NCI-H345 treated with DMSO at 0.1 percent for 48 hours (cell line): Measurements from ENCODE around the gene MAFB.

Experiments
- DNase-seq: peaks from one replicate; lab custom pipeline; 2025; ENCODE audit not compliant: unreplicated experiment; lab: John Stamatoyannopoulos, UW

MAFB gene

GRCh38 chr20:40682104-40682981, 6.7 kb downstream of the MAFB start:
- no peak for DNase-seq

- no peak for DNase-seq
These were observed 7.4 kb downstream of the MAFB start for GRCh38 chr20:40681684-40682083.

DNA sequence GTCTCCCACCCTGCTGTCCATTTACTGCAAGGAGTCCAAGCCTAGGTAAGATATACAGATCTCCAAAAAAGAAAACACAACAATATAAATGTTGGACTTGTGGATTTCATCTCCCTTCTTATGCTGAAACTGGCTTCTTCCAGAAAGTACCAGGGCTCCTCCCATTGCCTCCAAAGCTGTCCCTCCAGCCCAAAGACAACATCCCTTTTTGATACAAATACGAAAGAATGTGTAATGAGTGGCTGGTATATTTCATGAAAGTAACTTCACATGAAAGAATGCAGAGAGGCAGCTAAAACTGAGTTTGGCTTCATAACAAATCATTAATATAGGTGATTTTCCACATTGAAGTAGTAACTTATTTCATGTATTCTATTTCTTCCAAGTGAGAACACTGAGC, 7.9 kb downstream of the MAFB start:
- no peak for DNase-seq

DNA sequence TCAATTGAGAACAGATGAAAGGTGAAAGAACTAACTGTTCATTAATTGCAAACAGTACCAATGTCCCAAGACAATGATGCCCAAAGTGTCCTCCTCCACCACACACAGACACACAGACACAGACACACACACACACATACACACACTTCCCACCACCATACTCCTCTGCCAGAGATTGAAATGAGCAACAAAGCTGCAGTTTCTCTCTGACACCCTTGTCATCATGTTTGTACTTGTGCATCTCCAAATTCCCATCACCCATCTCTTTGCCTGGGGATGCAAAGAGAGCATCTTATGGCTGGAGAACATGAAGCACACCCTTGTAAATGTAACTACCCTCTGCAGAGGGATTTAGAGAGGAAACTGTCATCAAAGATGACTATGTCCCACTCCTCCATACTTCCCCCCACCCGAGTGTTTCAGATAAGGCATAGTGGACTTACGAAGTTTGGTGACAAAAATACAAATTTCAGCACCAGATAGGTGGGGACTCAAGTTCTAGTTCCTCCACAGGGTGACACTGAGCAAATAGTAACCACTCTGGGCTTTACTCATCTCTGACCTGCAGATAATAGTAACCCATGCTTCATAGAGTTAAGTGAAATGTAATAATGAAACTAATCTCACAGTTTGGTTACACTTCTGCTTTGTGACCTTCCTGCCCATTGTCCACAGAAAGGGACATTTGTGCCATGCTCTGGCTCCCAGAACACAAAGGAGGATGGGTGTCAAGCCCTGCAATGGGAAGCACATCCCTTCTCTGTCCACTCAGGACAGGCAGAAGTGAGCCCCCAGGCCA, 8.7 kb downstream of the MAFB start:
- no peak for DNase-seq

GRCh38 chr20:40679184-40679583, 9.9 kb downstream of the MAFB start:
- no peak for DNase-seq

GRCh38 chr20:40678286-40678875, 10.7 kb downstream of the MAFB start:
- DNase-seq = no peak

DNA sequence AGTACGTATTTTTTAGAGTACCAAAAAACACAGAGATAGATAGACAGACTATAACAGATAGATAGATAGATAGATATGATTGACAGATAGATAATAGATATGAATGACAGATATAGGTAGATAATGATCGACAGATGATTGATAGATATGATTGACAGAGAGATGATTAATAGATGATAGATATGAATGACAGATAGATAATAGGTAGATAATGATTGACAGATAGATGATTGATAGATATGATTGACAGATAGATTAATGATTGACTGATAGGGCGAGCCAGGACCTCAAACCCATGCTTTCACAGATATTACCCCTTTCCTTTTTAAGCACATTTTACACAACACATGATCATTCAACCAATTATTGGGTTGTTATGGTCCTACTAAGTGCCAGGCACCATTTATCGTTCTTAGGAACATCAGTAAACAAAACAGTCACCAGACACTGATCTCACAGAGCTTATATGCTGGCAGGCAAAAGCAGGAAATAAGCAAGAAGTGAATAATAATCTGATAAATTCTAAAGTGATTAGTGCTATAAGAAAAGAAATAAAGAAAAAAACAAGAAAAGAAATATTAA, 11.6 kb downstream of the MAFB start:
- no peak for DNase-seq

DNA sequence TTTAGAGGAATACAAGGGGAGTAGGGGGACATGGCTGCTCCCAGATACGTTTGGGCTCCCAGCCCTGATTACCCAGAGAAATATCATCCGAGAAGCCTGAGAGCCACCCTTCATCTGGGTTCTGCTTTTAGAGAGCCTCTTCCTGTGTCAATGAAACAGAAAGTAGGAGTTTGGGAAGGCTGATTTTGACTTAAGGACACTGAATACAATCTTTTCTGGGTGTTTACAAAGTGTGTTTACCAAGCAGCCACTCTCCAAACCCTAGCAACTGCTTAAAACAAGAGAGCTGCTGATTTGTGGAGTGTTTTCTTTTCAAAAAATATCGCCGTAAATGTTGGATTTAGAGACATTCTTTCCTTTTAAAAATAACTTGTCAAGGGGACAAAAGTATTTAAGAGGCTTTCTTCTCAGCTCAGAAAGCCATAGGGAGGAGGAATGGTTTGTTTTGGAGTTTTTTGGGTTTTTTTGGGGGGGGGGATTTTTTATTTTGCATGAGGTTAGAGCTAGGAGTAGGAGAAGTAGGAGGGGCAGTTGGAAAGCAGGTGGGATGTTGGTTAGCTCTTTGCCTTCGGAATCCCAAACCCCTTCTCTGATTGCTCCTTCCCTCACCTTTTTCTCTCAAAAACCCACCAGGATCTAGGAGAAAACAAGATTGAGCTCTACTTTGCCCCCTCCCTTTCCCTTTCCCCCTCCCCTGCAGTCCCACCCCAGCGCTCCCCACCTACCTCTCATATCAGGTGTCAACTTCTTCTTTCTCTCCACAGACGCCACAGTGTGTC, 12.4 kb downstream of the MAFB start:
- no peak for DNase-seq

- no peak for DNase-seq
These were observed 13.3 kb downstream of the MAFB start for GRCh38 chr20:40675599-40676221.

DNA sequence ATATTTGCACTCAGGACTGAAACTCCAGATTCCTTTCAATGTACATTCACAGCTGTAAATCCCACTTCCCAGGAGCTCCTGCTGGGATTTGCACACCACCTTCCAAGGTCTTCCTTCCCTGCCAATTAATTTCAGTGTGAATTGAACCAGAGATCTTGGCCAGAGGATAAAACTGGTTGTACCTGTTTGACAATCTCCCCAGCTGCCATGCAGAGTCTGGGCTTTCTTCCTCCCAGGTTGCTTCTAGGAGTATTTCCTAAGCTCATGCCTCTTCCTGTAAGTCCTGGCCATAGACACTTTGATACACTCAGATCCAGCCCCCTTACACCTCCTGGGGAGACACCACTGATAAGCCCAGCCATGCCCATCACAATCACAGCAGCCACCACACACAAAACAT, 15.6 kb downstream of the MAFB start:
- no peak for DNase-seq

DNA sequence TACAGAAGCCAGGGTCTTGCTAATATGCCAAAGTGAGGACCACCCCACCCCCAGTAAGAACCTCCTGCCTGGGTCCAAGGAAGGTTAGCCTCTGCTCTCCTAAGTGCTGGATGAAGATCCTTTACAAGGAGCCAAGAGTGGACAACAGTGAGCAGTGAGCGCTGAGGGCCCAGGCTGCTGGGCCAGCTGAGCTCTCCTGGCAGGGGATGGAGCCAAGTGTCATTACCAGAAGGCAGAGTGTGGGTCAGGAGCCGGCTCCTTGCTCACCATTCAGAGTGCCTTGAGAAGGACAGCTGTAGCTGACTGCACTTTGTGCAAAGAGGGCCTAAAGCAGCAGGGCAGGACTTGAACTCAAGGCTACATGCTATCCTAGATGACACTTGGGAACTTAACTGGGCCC, 16.9 kb downstream of the MAFB start:
- no peak for DNase-seq

DNA sequence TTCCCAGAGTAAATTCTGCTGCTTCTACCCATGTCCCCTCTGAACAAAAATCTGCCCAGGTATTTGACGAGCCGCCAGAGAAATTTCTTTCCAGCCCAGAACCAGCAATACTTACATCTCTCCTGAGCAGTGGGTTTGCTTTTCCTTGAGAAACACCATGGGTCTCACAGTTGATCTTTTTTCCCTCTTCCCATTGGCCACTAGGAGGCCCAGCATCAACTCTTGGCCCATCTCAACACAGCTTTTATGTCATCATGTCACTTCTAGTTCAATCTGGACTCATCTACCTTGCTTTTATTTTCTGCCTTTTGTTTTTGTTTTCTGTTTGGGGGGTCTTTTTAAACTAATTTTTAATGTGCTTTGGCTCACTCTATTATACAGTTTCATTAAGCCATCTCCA, 18.8 kb downstream of the MAFB start:
- DNase-seq = no peak

GRCh38 chr20:40669692-40670091, 19.3 kb downstream of the MAFB start:
- no peak for DNase-seq

GRCh38 chr20:40668449-40669228, 20.4 kb downstream of the MAFB start:
- no peak for DNase-seq

DNA sequence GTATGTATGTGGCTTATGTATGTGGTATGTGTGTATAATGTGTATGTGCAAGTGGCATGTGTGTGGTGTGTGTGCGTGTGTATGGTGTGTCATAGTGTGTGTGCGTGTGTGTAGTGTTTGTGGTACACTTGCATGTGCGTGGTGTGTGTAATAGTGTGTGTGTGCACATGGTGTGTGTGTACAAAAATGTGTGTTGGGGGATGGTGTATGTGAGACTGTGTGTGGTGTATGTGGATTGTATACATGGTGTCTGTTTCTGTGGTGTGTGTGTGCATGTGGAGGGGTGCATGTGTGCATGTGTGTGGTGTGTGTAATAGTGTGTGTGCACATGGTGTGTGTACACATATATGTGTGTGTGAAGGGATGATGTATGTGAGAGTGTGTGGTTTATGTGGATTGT, 21.5 kb downstream of the MAFB start:
- no peak for DNase-seq

DNA sequence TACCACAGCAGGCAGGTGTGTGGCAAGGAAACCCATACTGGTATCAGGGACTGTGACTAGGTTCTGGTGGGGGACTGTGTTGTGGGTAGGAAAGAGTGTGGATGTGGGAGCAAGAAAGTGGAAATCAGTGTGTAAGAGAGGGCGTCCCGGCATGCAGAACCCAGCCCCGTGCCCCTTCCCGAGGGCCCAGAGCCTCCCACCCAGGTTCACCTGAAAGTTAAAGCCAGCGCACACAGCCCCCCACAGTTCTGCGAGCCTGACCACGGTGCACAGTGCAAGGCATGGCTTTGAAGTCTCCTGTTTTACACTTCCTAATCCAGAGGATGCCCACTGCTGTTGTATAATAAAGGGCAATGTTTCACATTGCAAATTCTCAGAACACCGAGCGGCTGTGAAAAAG, 22.7 kb downstream of the MAFB start:
- DNase-seq = no peak

- DNase-seq = no peak
These were observed 24.1 kb downstream of the MAFB start for GRCh38 chr20:40664891-40665290.

DNA sequence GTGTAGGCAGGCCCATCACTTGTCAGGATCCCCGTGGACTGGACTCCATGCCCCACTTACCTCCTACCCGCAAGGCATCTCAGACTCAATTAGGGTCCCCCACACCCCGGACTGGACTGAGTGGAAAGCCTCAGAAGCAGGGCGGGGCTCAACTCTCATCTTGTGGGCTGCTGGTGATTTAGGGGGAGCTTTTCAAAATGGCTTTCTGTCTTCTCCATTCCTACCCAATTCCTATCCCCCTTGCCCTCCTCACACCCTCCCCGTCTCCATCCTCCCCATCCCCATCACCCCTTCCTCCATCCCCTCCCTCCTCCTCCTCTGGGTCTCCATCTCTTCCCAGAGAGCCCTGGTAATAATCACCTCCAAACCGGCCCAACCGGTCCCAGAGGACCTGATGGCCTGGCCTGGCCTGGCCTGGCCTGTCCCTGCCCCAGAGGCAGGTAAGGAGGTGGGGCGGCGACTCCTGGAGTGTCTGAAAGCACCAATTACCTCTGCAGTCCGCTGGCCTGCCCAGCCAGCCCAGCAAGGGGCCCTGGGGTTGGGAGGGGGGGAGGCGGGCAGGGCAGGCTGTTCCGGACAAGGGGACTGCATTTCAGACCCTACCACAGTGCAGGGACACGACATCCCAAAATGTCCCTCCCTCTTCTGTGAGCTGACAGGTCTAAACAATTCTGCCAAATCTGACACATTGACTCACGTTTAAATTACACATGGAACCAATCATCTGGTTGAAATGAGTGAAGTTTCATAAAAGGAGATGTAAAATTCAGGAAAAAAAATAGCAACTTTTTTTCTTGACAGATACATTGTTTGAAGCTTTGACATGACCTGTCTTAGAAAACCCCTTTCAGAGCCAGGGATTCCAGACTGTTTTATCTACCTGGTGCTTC, 24.8 kb downstream of the MAFB start:
- no peak for DNase-seq
